HG03175 (cell line): ENCODE measurements around the gene SRPK2.
"Not testable (repeated sequence)": the region's sequence is repeated elsewhere in the genome, so short reads cannot be mapped to it uniquely, and the experiment has no call there.

Experiments used
- ATAC-seq: cut with Tn5 transposase; IDR thresholded peaks from one replicate; pipeline ENCODE4 v1.9.1; 2021; ENCODE audit warnings: mild to moderate bottlenecking, moderate library complexity; ENCODE audit not compliant: unreplicated experiment

The SRPK2 gene

GRCh38 chr7:105388356-105389087 is at the start of gene SRPK2:
Gene SRPK2, minus strand, starts transcription at chr7:105388921.
- peak; percentile 68 for ATAC-seq

GRCh38 chr7:105438254-105438653 is 49.5 kb upstream of the SRPK2 start:
- no peak for ATAC-seq

- not testable (repeated sequence) for ATAC-seq
These were observed 48.6 kb upstream of the SRPK2 start for GRCh38 chr7:105437356-105437755.

GRCh38 chr7:105429746-105430612 is 41.3 kb upstream of the SRPK2 start:
- peak; percentile 63 for ATAC-seq

- ATAC-seq = no peak
These were observed 38.0 kb upstream of the SRPK2 start for GRCh38 chr7:105426606-105427146.

- ATAC-seq = no peak
These were observed 35.3 kb upstream of the SRPK2 start for GRCh38 chr7:105423987-105424386.

- ATAC-seq = no peak
These were observed 25.2 kb upstream of the SRPK2 start for GRCh38 chr7:105413887-105414437.

- not testable (repeated sequence) for ATAC-seq
These were observed 22.1 kb upstream of the SRPK2 start for GRCh38 chr7:105410774-105411173.

GRCh38 chr7:105409775-105410174 is 21.1 kb upstream of the SRPK2 start:
- not testable (repeated sequence) for ATAC-seq

- ATAC-seq = no peak
These were observed 20.2 kb upstream of the SRPK2 start for GRCh38 chr7:105408791-105409410.

GRCh38 chr7:105403128-105403527 is 14.4 kb upstream of the SRPK2 start:
- no peak for ATAC-seq

- no peak for ATAC-seq
These were observed 13.7 kb upstream of the SRPK2 start for GRCh38 chr7:105402221-105403095.

GRCh38 chr7:105399043-105399725 is 10.5 kb upstream of the SRPK2 start:
- ATAC-seq = no peak

GRCh38 chr7:105396566-105396965 is 7.8 kb upstream of the SRPK2 start:
- ATAC-seq = no peak

GRCh38 chr7:105391429-105391828 is 2.7 kb upstream of the SRPK2 start:
- ATAC-seq = no peak

GRCh38 chr7:105389889-105390288 is 1.2 kb upstream of the SRPK2 start:
- ATAC-seq = no peak

GRCh38 chr7:105389088-105389650 is 448 bp upstream of the SRPK2 start:
- ATAC-seq = peak; percentile 21

- peak; percentile 63 for ATAC-seq
These were observed 989 bp downstream of the SRPK2 start for GRCh38 chr7:105387508-105388355.
